GM12878 (cell line): ENCODE data around the gene NELL1. TPM values are rescaled to one million over a fixed set of nuclear protein-coding genes. Genes with fewer than 3 reads are reported as not detected.

Source experiments
- ATAC-seq: fragments of 200-7000 bp; cut with Tn5 transposase; 3 replicates; pipeline ENCODE4 v1.9.1; 2020; ENCODE audit warnings: mild to moderate bottlenecking, moderate library complexity
- BruUV-seq: library from RNA; stranded (reverse); fragments of 400-500 nt; replicated peaks from 2 replicates; lab custom pipeline; 2021; lab: Mats Ljungman, UMichigan
- CTCF ChIA-PET: fragments of 300-600 bp; sonication (Branson Sonifier 250); formaldehyde crosslinking; extraction: SDS; loops from one replicate; lab custom pipeline; 2021; ENCODE audit warnings: inconsistent platforms; lab: Yijun Ruan, JAX
- POLR2A ChIA-PET: fragments of 350-600 bp; formaldehyde crosslinking; extraction: SDS; loops from one replicate; lab custom pipeline; 2021; ENCODE audit warnings: inconsistent platforms; lab: Charles Lee
- RAD21 ChIA-PET: fragments of 300-600 bp; sonication (Branson Sonifier 250); formaldehyde crosslinking; loops from one replicate; lab custom pipeline; 2023; ENCODE audit warnings: antibody characterized with exemption; ENCODE audit not compliant: unreplicated experiment; lab: Charles Lee
- SMC1A ChIA-PET: fragments of 300-600 bp; sonication (Branson Sonifier 250); formaldehyde crosslinking; loops from one replicate; lab custom pipeline; 2023; ENCODE audit not compliant: unreplicated experiment, uncharacterized antibody; lab: Charles Lee
- DNase-seq: peaks from one replicate; pipeline ENCODE4 v3.0.0-alpha.2; 2011; ENCODE audit warnings: low read depth, low spot score
- FAIRE-seq: peaks from 3 replicates; lab custom pipeline; 2011; peaks lifted over from hg19 to GRCh38; lab: Jason Lieb, UNC
- H2AFZ ChIP-seq: 2 replicates; pipeline ENCODE4 v1.6.0; 2011; ENCODE audit warnings: low read depth, low read length, control low read depth; ENCODE audit not compliant: control insufficient read depth
- H3K27ac ChIP-seq: 2 replicates; pipeline ENCODE4 v1.5.1; 2011; ENCODE audit warnings: control low read depth; ENCODE audit not compliant: control insufficient read depth, insufficient read depth
- H3K27me3 ChIP-seq, 2 experiments: replicated peaks in 1 of 2; 2 replicates each; pipeline versions ENCODE4 v1.6.0 to v1.6.1; 2011; ENCODE audit warnings: low read length in 1 of 2; ENCODE audit not compliant: control insufficient read depth in 2 of 2, insufficient read depth in 2 of 2
- H3K36me3 ChIP-seq, 2 experiments: 2 replicates each; pipeline ENCODE4 v1.5.1; 2011; ENCODE audit warnings: low read length in 1 of 2; ENCODE audit not compliant: control insufficient read depth in 2 of 2, insufficient read depth in 2 of 2
- H3K4me1 ChIP-seq: 2 replicates; pipeline ENCODE4 v1.6.1; 2011; ENCODE audit warnings: mild to moderate bottlenecking, low read length, moderate library complexity, mixed read lengths; ENCODE audit not compliant: control insufficient read depth, insufficient read depth
- H3K4me2 ChIP-seq: 2 replicates; pipeline ENCODE4 v1.6.0; 2011; ENCODE audit warnings: control low read depth; ENCODE audit not compliant: control insufficient read depth, insufficient read depth
- H3K4me3 ChIP-seq: fragments of 200-600 bp; sonication (generic); 2 replicates; pipeline ENCODE4 v1.5.1; 2016
- H3K79me2 ChIP-seq: 2 replicates; pipeline ENCODE4 v1.6.0; 2011; ENCODE audit warnings: low read length; ENCODE audit not compliant: control insufficient read depth, insufficient read depth
- H3K9ac ChIP-seq: 2 replicates; pipeline ENCODE4 v1.8.0; 2011; ENCODE audit warnings: low read length, control low read depth, mixed read lengths; ENCODE audit not compliant: control insufficient read depth, insufficient read depth
- H3K9me3 ChIP-seq: replicated peaks from 3 replicates; pipeline ENCODE4 v1.5.1; 2011; ENCODE audit warnings: mild to moderate bottlenecking, low read length; ENCODE audit not compliant: control insufficient read depth, insufficient read depth
- H4K20me1 ChIP-seq: 2 replicates; pipeline ENCODE4 v1.6.0; 2011; ENCODE audit not compliant: control insufficient read depth, insufficient read depth
- EZH2 ChIP-seq: IDR thresholded peaks from 2 replicates; pipeline ENCODE4 v1.6.1; 2012; ENCODE audit warnings: low read depth, mild to moderate bottlenecking, control low read depth, inconsistent platforms, low read length, borderline replicate concordance; ENCODE audit not compliant: control insufficient read depth
- IRF5 ChIP-seq: fragments of 450-650 bp; IDR thresholded peaks from 2 replicates; pipeline ENCODE4 v1.6.1; 2017; ENCODE audit warnings: borderline replicate concordance
- MEF2B ChIP-seq: fragments of 450-650 bp; IDR thresholded peaks from 2 replicates; pipeline ENCODE4 v1.6.1; 2018; ENCODE audit warnings: mild to moderate bottlenecking, moderate library complexity; ENCODE audit not compliant: partially characterized antibody, poor library complexity, severe bottlenecking
- NFYA ChIP-seq: IDR thresholded peaks from 2 replicates; pipeline ENCODE4 v1.6.1; 2011; ENCODE audit warnings: low read depth, mild to moderate bottlenecking, low read length, improper control_type of control experiment, borderline replicate concordance
- PRDM15 ChIP-seq: fragments of 450-650 bp; formaldehyde crosslinking; IDR thresholded peaks from 2 replicates; pipeline ENCODE4 v1.4.0; 2020; ENCODE audit warnings: mild to moderate bottlenecking, moderate library complexity
- SKIL ChIP-seq: fragments of 450-650 bp; IDR thresholded peaks from 2 replicates; pipeline ENCODE4 v1.6.1; 2017; ENCODE audit warnings: mild to moderate bottlenecking, low read depth, inconsistent platforms; ENCODE audit not compliant: poor library complexity, severe bottlenecking
- SP1 ChIP-seq: IDR thresholded peaks from one replicate; pipeline ENCODE4 v1.6.1; 2011; ENCODE audit warnings: low read depth, low read length
- SUPT20H ChIP-seq: IDR thresholded peaks from 2 replicates; pipeline ENCODE4 v1.6.1; 2011; ENCODE audit warnings: low read depth, mild to moderate bottlenecking, low read length, moderate library complexity, borderline replicate concordance; ENCODE audit not compliant: control insufficient read depth
- YBX1 ChIP-seq: fragments of 450-650 bp; IDR thresholded peaks from 2 replicates; pipeline ENCODE4 v1.6.1; 2016; ENCODE audit warnings: antibody characterized with exemption
- WGBS: methylation state at CpG from one replicate; pipeline ENCODE4 v1.1.6; 2016; ENCODE audit warnings: low lambda C conversion rate; ENCODE audit not compliant: insufficient replicate concordance, insufficient coverage; ENCODE audit errors: missing lambda C conversion rate; 5-methylcytosine and 5-hydroxymethylcytosine counted together
- in situ Hi-C: fragments of 300-500 bp; cut with MboI; formaldehyde crosslinking; loops from 9 replicates; pipeline ENCODE4 v1.14.3; 2018; ENCODE audit warnings: mixed read lengths
- intact Hi-C: fragments of 100-400 bp; cut with micrococcal nuclease; formaldehyde crosslinking; loops from one replicate; pipeline ENCODE4 v1.14.2; 2022; ENCODE audit not compliant: unreplicated experiment
- polyA plus RNA-seq, 11 experiments: library from polyadenylated mRNA; depleted of rRNA in 4 of 11; unstranded in 6 of 11; stranded (reverse) in 5 of 11; fragments of >200 nt; fragmentation: Nextera tagmentation in 4 of 11; fragmentation: Illumina TruSeq in 1 of 11; extraction: Ambion mirVana in 4 of 11; extraction: Trizol in 1 of 11; gene quantifications; 1 replicate in 1 of 11; 2 replicates in 10 of 11; pipeline versions ENCODE4 v1.2.1 to v1.2.3, GENCODE V29; 2011 to 2016; ENCODE audit warnings: inconsistent platforms in 2 of 11, missing spikeins in 2 of 11, low read depth in 1 of 11
- total RNA-seq, 4 experiments: library from RNA; depleted of rRNA in 3 of 4; stranded (reverse); fragments of >200 nt in 3 of 4; fragmentation: Illumina TruSeq in 1 of 4; extraction: Trizol in 1 of 4; gene quantifications; 2 replicates each; pipeline versions ENCODE4 v1.2.1 to v1.2.3, GENCODE V29; 2013 to 2021

The NELL1 gene
- total and polyA plus RNA-seq, 10 of the 15 experiments (the other 5 are each of a cell fraction or from before 2014, with no cell fraction given), result 0.02 to 0.12 TPM; not detected in 8

- H4K20me1 ChIP-seq, result no peaks in the 10 kb centered on the region
- in situ Hi-C loops (no loop called here), intact Hi-C loops (no loop called here)
- DNase-seq, result no peak
- no peak overlapping the region for H2AFZ ChIP-seq
- 45% methylated on average over 1 of the region's 1 CpG for WGBS
- H3K4me3 ChIP-seq, result no peak overlapping the region
- ATAC-seq, result no peak
- ChIA-PET POLR2A (no interaction called here), CTCF (interaction anchor here (1.5 kb wide), 1 partner anchor 8 kb away, joined by 3 read pairs; no protein-coding TSS in a partner anchor), RAD21 (no interaction called here), SMC1A (no interaction called here)
- no peak overlapping the region for H3K27ac ChIP-seq
- no peaks in the 10 kb centered on the region for H3K4me1 ChIP-seq
- H3K9ac ChIP-seq, result no peak overlapping the region
- no peak for FAIRE-seq
- no peaks in the 10 kb centered on the region for H3K27me3 ChIP-seq
- H3K79me2 ChIP-seq, result no peaks in the 10 kb centered on the region
- no peaks in the 10 kb centered on the region for H3K9me3 ChIP-seq
- TF ChIP-seq SKIL (no peak), NFYA (no peak), SP1 (no peak), YBX1 (no peak), PRDM15 (CRISPR knock-in tag) (no peak), MEF2B (no peak), IRF5 (no peak), EZH2 (no peak), SUPT20H (no peak)
- no peak overlapping the region for H3K4me2 ChIP-seq
- no TSS peak for BruUV-seq
- no peaks in the 10 kb centered on the region for H3K36me3 ChIP-seq
Measured at GRCh38 chr11:21026685-21027084, 357.3 kb downstream of the NELL1 start.
